A673 (cell line): ENCODE data around the gene MGAT5.

ENCODE experiments used
- CTCF ChIP-seq: fragments of 300-800, 200-600 bp; sonication (generic); conservative IDR thresholded peaks from 2 replicates; pipeline ENCODE4 v1.5.1; 2017; ENCODE audit warnings: low read depth, mild to moderate bottlenecking, antibody characterized with exemption, low read length, moderate library complexity, mixed read lengths
- EZH2 ChIP-seq: fragments of 200-600 bp; sonication (generic); IDR thresholded peaks from 2 replicates; pipeline ENCODE4 v1.6.1; 2017; ENCODE audit warnings: borderline replicate concordance, low read depth, mild to moderate bottlenecking, mixed read lengths, antibody characterized with exemption, low read length; ENCODE audit not compliant: poor library complexity, severe bottlenecking

- no peak for TF ChIP-seq CTCF
- TF ChIP-seq EZH2 = no peak
Observed at GRCh38 chr2:134324947-134325346, 71.1 kb downstream of the MGAT5 start.
